NCI-H526 treated with DMSO at 0.1 percent for 48 hours (cell line): ENCODE measurements around the gene PDGFB.

Source experiments
- DNase-seq: peaks from one replicate; lab custom pipeline; 2025; lab: John Stamatoyannopoulos, UW

The PDGFB gene

GRCh38 chr22:39239561-39240423, 5.0 kb downstream of the PDGFB start:
- DNase-seq: peak; percentile 12

- no peak for DNase-seq
These were observed 5.7 kb downstream of the PDGFB start for GRCh38 chr22:39238966-39239505.

- no peak for DNase-seq
These were observed 6.2 kb downstream of the PDGFB start for GRCh38 chr22:39238561-39238960.

GRCh38 chr22:39238101-39238466, 6.7 kb downstream of the PDGFB start:
- DNase-seq: no peak

- no peak for DNase-seq
These were observed 7.3 kb downstream of the PDGFB start for GRCh38 chr22:39237318-39238100.

- DNase-seq: no peak
These were observed 8.2 kb downstream of the PDGFB start for GRCh38 chr22:39236321-39237317.

- no peak for DNase-seq
These were observed 9.7 kb downstream of the PDGFB start for GRCh38 chr22:39234867-39235687.

GRCh38 chr22:39234472-39234787, 10.4 kb downstream of the PDGFB start:
- DNase-seq: no peak

- DNase-seq: no peak
These were observed 10.9 kb downstream of the PDGFB start for GRCh38 chr22:39233710-39234471.

GRCh38 chr22:39232806-39233709, 11.7 kb downstream of the PDGFB start:
- DNase-seq: no peak

- no peak for DNase-seq
These were observed 12.5 kb downstream of the PDGFB start for GRCh38 chr22:39232246-39232645.

- no peak for DNase-seq
These were observed 13.4 kb downstream of the PDGFB start for GRCh38 chr22:39231197-39231950.

GRCh38 chr22:39230261-39231196, 14.3 kb downstream of the PDGFB start:
- DNase-seq: no peak

GRCh38 chr22:39229688-39230260, 15.0 kb downstream of the PDGFB start:
- no peak for DNase-seq

- DNase-seq: no peak
These were observed 15.7 kb downstream of the PDGFB start for GRCh38 chr22:39229075-39229474.

GRCh38 chr22:39227542-39228272, 17.1 kb downstream of the PDGFB start:
- DNase-seq: no peak
